Fibroblast of the conjunctiva (primary cell): ENCODE measurements around the gene ERCC2.
"Not testable (repeated sequence)": the region's sequence is repeated elsewhere in the genome, so short reads cannot be mapped to it uniquely, and the experiment has no call there.

Source experiments
- DNase-seq: peaks from one replicate; pipeline ENCODE4 v3.0.0-alpha.2; 2010; ENCODE audit warnings: low read depth

The ERCC2 gene

DNA sequence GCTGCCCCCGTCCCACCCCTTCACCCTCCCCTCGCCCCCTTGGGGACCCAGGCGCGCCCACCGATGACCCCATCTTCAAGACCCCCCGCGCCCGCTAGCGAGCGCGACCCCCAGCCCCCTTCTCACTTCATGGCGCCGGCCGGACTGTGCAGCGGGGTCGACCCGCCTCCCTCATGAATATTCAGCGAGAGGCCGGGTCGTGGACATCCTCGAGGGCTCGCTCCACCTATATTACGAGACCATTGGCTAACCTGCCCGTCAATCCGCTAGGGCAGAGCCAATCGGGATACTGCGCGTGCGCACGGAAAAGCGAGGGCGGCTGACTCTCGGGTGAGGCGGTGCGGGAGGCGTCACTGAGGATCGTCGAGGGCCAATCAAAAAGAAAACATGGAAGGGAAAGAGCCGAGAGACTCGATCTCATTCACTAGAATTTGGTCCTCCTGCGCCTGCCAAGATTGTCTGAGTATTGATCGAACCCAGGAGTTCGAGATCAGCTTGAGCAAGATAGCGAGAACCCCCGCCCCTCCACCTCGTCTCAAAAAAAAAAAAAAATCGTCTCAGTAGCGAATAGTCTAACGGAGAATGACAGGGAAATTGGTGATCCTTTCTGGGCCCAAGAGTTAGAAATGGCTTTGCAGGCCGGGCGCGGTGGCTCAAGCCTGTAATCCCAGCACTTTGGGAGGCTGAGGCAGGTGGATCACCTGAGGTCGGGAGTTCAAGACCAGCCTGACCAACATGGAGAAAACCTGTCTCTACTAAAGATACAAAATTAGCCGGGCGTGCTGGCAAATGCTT is at the start of gene ERCC2:
ERCC2 (minus strand) TSS at position 164 of the 795 bp plus-strand sequence; CDS start at position 131, 33 bp downstream.
- peak; percentile 94 for DNase-seq

- DNase-seq, result no peak
Measured at GRCh38 chr19:45419895-45420294, 49.5 kb upstream of the ERCC2 start.

DNA sequence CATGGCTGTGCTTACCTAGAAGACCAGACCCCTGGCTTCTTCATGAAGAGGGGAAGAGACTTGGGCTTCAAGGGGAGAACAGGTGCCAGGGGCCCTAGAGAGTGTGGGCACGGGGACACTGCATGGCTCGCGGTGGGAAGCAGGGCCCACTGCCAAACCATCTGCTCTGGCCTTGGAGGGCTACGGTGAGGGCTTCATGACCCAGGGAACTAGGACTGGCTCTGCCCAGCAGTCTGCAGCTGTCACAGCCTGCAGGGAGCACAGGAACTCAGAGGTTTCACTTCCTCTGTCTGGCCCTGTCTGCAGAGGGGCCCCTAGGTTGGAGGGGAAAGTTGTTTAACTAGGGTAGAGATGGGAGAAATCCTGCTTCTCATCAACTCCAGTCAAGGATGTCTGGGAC is 49.0 kb upstream of the ERCC2 start:
- no peak for DNase-seq

GRCh38 chr19:45418802-45419201 is 48.4 kb upstream of the ERCC2 start:
- DNase-seq, result no peak

DNA sequence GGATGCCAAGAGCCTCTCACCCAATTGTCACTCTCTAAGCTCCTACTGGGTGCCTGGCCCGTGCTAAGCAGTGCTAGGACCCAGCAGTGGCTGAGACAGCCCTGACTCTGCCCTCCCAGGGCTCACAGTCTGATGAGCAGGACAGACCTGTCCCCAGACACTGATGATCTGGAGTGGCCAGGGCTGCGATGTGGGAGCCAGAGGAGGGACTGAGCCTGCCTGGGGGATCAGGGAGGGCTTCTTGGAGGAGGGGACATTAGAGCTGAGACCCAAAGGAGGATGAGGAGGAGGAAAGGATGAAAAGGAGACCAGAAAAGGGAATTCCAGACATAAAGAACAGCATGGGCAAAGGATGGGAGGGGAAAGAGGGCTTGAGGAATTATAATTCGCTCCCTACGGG is 46.8 kb upstream of the ERCC2 start:
- no peak for DNase-seq

- no peak for DNase-seq
Measured at GRCh38 chr19:45414468-45414867, 44.1 kb upstream of the ERCC2 start.

GRCh38 chr19:45413497-45413896 is 43.1 kb upstream of the ERCC2 start:
- no peak for DNase-seq

GRCh38 chr19:45410330-45410729 is 40.0 kb upstream of the ERCC2 start:
- DNase-seq, result not testable (repeated sequence)

DNA sequence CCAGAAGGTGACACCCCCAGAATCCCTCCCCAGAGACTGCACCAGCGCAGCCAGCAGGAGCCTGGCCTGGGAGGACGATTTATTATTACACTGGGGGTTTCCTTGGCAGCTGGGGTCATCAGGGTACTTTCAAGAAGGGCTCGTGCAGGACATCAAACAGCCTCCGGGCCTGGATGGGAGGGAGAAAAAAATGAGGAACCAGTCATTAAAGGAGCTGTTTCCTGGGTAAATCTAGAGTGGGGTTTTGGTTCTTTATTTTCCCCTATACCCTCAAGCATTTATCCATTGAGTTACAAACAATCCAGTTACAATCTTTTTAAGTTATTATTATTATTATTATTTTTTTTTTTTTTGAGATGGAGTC is 39.2 kb upstream of the ERCC2 start:
- DNase-seq, result no peak

DNA sequence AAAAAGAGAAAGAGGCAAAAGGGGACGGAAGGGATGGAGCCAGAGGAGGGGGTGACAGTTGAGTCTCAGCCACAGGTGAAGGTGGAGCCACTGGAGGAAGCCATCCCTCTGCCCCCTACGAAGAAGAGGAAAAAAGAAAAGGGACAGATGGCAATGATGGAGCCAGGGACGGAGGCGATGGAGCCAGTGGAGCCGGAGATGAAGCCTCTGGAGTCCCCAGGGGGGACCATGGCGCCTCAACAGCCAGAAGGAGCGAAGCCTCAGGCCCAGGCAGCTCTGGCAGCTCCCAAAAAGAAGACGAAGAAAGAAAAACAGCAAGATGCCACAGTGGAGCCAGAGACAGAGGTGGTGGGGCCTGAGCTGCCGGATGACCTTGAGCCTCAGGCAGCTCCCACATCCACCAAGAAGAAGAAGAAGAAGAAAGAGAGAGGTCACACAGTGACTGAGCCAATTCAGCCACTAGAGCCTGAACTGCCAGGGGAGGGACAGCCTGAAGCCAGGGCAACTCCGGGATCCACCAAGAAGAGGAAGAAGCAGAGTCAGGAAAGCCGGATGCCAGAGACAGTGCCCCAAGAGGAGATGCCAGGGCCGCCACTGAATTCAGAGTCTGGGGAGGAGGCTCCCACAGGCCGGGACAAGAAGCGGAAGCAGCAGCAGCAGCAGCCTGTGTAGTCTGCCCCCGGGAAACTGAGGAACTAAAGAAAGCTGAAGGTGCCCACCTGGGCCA is 38.6 kb upstream of the ERCC2 start:
- DNase-seq, result no peak

GRCh38 chr19:45408121-45408520 is 37.7 kb upstream of the ERCC2 start:
- no peak for DNase-seq

DNA sequence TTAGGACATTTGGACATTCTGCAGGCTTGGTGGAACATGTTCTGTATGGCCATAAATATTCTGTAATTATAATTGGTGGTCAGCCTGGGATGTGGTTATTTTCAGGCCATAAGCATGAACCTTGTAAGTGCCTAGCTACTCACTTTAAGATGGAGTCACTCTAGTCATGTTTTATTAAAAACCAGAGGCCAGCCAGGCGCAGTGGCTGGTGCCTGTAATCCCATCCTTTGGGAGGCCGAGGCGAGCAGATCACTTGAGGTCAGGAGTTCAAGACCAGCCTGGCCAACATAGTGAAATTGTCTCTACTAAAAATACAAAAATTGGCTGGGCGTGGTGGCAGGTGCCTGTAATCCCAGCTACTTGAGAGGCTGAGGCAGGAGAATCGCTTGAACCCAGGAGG is 37.2 kb upstream of the ERCC2 start:
- not testable (repeated sequence) for DNase-seq

DNA sequence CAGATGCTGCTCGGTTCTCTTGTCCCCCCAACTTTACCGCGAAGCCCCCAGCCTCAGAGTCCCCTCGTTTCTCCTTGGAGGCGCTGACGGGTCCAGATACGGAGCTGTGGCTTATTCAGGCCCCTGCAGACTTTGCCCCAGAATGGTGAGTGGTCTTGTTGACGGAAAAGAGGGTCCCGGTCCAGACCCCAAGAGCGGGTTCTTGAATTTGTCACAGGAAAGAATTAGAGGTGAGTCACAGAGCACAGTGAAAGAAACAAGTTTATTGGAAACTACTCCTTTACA is 36.7 kb upstream of the ERCC2 start:
- no peak for DNase-seq

- DNase-seq, result peak; percentile 51
Measured at GRCh38 chr19:45406226-45407090, 36.1 kb upstream of the ERCC2 start, which contains the start of gene POLR1G. TSS of gene POLR1G (plus strand) at chr19:45406644. CDS start at chr19:45406697, 53 bp downstream.

DNA sequence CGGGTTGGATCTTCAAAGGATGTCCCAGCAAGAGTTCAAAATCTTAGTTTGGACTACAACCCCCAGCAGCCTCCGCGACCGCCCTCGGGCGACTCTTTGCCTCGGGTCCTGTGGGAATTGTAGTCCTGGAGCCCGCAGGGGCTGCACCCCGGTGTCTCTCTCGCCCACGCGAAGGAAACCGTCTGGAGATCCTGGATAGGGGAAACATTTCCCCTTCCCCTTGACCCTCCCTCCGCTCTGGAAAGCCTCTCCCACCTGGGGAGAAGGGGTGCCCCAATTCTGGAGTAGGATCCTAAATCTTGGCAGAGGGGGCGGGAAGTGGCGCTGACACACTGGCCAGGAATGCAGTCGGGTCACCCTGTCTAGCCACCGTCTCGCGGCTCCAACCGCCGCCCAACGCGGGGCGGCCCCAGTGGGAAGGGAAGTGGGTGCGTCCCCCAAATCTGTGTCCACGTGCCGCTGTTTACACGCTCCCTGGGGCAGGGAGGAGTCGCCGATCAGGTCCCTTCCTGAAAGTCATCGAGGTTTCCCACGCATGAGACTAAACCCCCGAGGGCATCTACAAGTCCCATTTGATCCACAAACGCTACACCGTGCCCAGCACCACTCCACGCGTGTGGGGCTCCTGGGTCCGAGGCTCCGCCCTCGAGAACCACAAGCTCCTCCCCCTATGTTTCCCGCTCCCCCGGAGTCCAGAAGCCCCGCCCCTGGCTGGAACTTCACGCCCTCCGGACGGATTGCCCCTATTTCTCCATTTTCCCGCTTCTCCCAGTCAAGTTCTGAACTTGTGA is 35.3 kb upstream of the ERCC2 start:
- peak; percentile 74 for DNase-seq

GRCh38 chr19:45404557-45405434 is 34.4 kb upstream of the ERCC2 start, which contains the start of gene PPP1R13L:
TSS of gene PPP1R13L (minus strand) at chr19:45405069. CDS start at chr19:45398318, 6,751 bp downstream.
- peak; percentile 34 for DNase-seq

- no peak for DNase-seq
Measured at GRCh38 chr19:45403781-45404556, 33.6 kb upstream of the ERCC2 start.

GRCh38 chr19:45403272-45403671 is 32.9 kb upstream of the ERCC2 start:
- no peak for DNase-seq

- DNase-seq, result no peak
Measured at GRCh38 chr19:45402298-45403061, 32.1 kb upstream of the ERCC2 start.
